Adipose tissue (tissue), 3 donors: ENCODE measurements around the gene ANO3. TPM values are rescaled to one million over a fixed set of nuclear protein-coding genes. Genes with fewer than 3 reads are reported as not detected.

Source experiments
- polyA plus RNA-seq, 3 donors: library from polyadenylated mRNA; stranded (reverse); fragments of 200-250 nt; gene quantifications; one replicate each; pipeline ENCODE4 v1.2.3, GENCODE V29; 2013
- donor health status: healthy with polysubstance abuse.
- donor health status: Bipolar disorder and iron deficiency.
- donor health status: healthy.

ANO3 gene
- polyA plus RNA-seq, 3 donors, result 0.11 to 0.41 (median 0.24) TPM

Other genes with a start within 250 kb of the ANO3 start
- gene MUC15, start 240.1 kb downstream of the ANO3 start, polyA plus RNA-seq, result 1 to 10 TPM in 1 of 3 donors, not detected in 2; 2.0 TPM